Chondrocyte (in vitro differentiated cells): Measurements from ENCODE around the gene SPACA4. TPM values are rescaled to one million over a fixed set of nuclear protein-coding genes. Genes with fewer than 3 reads are reported as not detected.
"Not testable (repeated sequence)": the region's sequence is repeated elsewhere in the genome, so short reads cannot be mapped to it uniquely, and the experiment has no call there.

Source experiments
- DNase-seq: peaks from one replicate; pipeline ENCODE4 v3.0.0; 2021; ENCODE audit warnings: mixed read lengths, low spot score
- H3K27ac Mint-ChIP-seq: one replicate; pipeline ENCODE4 v1.8.0; 2021; ENCODE audit warnings: mild to moderate bottlenecking, moderate library complexity, mixed read lengths; ENCODE audit not compliant: unreplicated experiment
- H3K27me3 Mint-ChIP-seq: 2 replicates; pipeline ENCODE4 v1.8.0; 2021; ENCODE audit warnings: low read depth, mixed read lengths
- H3K36me3 Mint-ChIP-seq: 2 replicates; pipeline ENCODE4 v1.8.0; 2021; ENCODE audit warnings: low read depth, mixed read lengths
- H3K4me1 Mint-ChIP-seq: 2 replicates; pipeline ENCODE4 v1.8.0; 2021; ENCODE audit warnings: low read depth, mild to moderate bottlenecking, mixed read lengths
- H3K4me3 Mint-ChIP-seq: one replicate; pipeline ENCODE4 v1.8.0; 2021; ENCODE audit warnings: mild to moderate bottlenecking, moderate library complexity, mixed read lengths; ENCODE audit not compliant: unreplicated experiment
- H3K9me3 Mint-ChIP-seq: 2 replicates; pipeline ENCODE4 v1.8.0; 2021; ENCODE audit warnings: low read depth, mixed read lengths
- total RNA-seq: library from RNA; stranded (reverse); gene quantifications from 3 replicates; pipeline ENCODE4 v1.2.1, GENCODE V29; 2021
- TF ChIP-seq, protein P1 (sequence below): fragments of 200-600 bp; sonication (generic); IDR thresholded peaks from 2 replicates; pipeline ENCODE4 v1.5.0; 2021; ENCODE audit warnings: antibody characterized with exemption, mild to moderate bottlenecking, moderate library complexity

The SPACA4 gene
- total RNA-seq, 1 donor from 2014 or later: not detected

DNA sequence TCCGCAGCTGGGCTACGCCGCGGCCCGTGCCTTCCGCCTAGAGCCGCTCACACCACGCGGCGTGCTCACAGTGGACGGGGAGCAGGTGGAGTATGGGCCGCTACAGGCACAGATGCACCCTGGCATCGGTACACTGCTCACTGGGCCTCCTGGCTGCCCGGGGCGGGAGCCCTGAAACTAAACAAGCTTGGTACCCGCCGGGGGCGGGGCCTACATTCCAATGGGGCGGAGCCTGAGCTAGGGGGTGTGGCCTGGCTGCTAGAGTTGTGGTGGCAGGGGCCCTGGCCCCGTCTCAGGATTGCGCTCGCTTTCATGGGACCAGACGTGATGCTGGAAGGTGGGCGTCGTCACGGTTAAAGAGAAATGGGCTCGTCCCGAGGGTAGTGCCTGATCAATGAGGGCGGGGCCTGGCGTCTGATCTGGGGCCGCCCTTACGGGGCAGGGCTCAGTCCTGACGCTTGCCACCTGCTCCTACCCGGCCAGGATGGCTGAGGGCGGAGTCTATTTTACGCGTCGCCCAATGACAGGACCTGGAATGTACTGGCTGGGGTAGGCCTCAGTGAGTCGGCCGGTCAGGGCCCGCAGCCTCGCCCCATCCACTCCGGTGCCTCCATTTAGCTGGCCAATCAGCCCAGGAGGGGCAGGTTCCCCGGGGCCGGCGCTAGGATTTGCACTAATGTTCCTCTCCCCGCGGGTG is 23.2 kb downstream of the SPACA4 start:
- H3K27ac Mint-ChIP-seq: peak overlapping the region; percentile 83
- no peaks in the 10 kb centered on the region for H3K27me3 Mint-ChIP-seq
- H3K4me3 Mint-ChIP-seq: peak overlapping the region; percentile 61
- peaks cover 36% of the 10 kb centered on the region for H3K4me1 Mint-ChIP-seq
- TF ChIP-seq, protein P1, sequence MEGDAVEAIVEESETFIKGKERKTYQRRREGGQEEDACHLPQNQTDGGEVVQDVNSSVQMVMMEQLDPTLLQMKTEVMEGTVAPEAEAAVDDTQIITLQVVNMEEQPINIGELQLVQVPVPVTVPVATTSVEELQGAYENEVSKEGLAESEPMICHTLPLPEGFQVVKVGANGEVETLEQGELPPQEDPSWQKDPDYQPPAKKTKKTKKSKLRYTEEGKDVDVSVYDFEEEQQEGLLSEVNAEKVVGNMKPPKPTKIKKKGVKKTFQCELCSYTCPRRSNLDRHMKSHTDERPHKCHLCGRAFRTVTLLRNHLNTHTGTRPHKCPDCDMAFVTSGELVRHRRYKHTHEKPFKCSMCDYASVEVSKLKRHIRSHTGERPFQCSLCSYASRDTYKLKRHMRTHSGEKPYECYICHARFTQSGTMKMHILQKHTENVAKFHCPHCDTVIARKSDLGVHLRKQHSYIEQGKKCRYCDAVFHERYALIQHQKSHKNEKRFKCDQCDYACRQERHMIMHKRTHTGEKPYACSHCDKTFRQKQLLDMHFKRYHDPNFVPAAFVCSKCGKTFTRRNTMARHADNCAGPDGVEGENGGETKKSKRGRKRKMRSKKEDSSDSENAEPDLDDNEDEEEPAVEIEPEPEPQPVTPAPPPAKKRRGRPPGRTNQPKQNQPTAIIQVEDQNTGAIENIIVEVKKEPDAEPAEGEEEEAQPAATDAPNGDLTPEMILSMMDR: no peak
- H3K36me3 Mint-ChIP-seq: no peaks in the 10 kb centered on the region
- DNase-seq: peak; percentile 93
- no peaks in the 10 kb centered on the region for H3K9me3 Mint-ChIP-seq

DNA sequence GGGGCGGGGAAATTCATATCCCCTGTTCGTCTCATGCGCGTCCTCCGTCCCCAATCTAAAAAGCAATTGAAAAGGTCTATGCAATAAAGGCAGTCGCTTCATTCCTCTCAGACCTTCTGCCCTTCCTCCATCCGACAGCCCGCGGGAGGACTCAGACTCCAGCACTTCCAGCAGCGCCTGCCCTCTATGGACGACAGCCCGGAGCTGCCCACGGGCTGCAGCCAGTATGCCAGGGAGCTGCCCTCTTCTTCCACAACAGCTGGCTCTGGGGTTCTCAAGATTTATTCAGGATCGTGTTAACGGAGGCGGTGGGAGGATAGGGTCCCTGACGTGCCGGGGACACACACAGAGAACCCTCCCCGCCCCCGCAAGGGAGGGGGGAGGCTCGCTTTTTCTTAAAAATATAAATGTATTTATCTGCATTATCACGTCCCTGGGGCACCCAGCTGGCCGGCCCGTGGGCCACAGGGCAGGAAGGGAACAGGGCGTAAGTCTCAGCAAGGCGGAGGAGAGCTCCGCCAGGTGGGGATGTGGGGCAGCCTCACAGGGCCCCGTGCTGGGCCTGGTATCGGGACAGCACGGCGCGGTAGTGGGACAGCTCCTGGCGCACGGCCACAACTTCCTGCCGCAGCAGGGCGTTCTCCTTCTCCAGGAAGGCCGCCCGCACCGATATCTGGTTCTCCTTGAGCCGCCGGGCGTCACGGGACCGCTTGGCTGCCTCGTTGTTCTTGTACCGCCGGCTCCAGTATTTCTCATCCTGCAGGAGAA is 23.9 kb downstream of the SPACA4 start:
- TF ChIP-seq, protein P1: peak; percentile 71
- peaks cover 36% of the 10 kb centered on the region for H3K4me1 Mint-ChIP-seq
- no peaks in the 10 kb centered on the region for H3K36me3 Mint-ChIP-seq
- no peaks in the 10 kb centered on the region for H3K9me3 Mint-ChIP-seq
- no peaks in the 10 kb centered on the region for H3K27me3 Mint-ChIP-seq
- peak overlapping the region; percentile 61 for H3K4me3 Mint-ChIP-seq
- H3K27ac Mint-ChIP-seq: peak overlapping the region; percentile 83
- peak; percentile 94 for DNase-seq

DNA sequence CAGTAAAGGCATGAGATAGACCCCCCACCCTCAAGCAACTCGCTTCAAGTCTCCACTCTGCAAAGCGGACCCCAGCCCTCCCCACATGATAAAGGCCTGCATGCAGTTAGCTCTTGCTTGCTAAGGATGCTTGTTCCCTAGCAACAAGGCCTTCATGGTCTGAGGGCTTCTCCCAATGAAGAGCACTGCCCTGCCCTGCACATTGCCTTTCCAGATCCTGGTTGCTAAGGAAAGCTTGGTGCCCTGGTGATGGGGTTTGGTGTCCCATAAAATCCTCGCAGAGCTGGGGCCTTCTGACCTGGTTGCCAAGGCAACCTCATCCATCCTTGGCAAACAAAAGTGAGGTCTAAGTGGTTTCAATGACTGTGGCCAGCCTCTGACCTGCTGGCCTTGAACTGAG is 24.7 kb downstream of the SPACA4 start:
- Mint-ChIP-seq H3K9me3 (no peaks in the 10 kb centered on the region), H3K36me3 (no peaks in the 10 kb centered on the region), H3K4me3 (no peak overlapping the region), H3K27ac (peak overlapping the region; percentile 83), H3K4me1 (peaks cover 40% of the 10 kb centered on the region), H3K27me3 (no peaks in the 10 kb centered on the region)
- TF ChIP-seq, protein P1: no peak
- no peak for DNase-seq

DNA sequence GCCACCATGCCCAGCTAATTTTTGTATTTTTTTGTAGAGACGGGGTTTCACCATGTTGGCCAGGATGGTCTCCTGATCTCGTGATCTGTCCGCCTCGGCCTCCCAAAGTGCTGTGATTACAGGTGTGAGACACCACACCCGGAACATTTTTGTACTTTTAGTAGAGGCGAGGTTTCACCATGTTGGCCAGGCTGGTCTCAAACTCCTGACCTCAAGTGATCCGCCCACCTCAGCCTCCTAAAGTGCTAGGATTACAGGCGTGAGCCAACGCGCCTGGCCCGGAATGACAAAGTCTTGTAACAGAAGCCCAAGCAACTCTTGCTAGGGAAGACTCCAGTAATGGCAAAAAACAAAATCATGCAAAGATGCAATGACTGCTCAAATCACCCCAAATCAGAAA is 25.7 kb downstream of the SPACA4 start:
- Mint-ChIP-seq H3K4me1 (peaks cover 43% of the 10 kb centered on the region), H3K27ac (peak overlapping the region; percentile 5)
- H3K9me3 Mint-ChIP-seq, H3K27me3 Mint-ChIP-seq, H3K36me3 Mint-ChIP-seq, DNase-seq, H3K4me3 Mint-ChIP-seq: not testable (repeated sequence)

DNA sequence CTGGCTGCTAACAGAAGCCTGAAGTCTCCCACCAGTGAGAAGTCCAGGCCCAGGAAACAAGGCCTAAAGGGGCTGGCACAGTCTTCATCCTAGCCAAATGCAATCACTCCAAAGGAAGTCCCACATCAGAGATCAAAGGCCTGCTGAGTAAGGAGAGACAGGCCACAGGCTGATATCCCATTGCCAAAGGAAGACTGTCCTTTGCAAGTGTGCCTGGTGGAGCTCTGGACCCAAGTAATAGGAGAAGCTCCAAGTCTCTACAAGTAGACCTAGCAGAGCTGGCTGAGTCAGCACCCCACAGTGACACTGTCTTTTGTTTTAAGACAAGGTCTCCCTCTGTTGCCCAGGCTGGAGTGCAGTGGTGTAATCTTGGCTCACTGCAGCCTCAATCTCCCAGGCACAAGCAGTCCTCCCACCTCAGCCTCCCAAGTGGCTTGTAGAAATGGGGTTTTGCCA is 26.2 kb downstream of the SPACA4 start:
- peaks cover 47% of the 10 kb centered on the region for H3K4me1 Mint-ChIP-seq
- H3K27me3 Mint-ChIP-seq: no peaks in the 10 kb centered on the region
- H3K9me3 Mint-ChIP-seq: no peaks in the 10 kb centered on the region
- no peak overlapping the region for H3K4me3 Mint-ChIP-seq
- no peak for DNase-seq
- H3K27ac Mint-ChIP-seq: peak overlapping the region; percentile 5
- TF ChIP-seq, protein P1: no peak
- H3K36me3 Mint-ChIP-seq: no peaks in the 10 kb centered on the region
